ENCODE measurements around the gene TTF2. TPM values are rescaled to one million over a fixed set of nuclear protein-coding genes. Genes with fewer than 3 reads are reported as not detected.

The TTF2 gene
- polyA plus RNA-seq, 1 donor from 2014 or later: 2.6 TPM

DNA sequence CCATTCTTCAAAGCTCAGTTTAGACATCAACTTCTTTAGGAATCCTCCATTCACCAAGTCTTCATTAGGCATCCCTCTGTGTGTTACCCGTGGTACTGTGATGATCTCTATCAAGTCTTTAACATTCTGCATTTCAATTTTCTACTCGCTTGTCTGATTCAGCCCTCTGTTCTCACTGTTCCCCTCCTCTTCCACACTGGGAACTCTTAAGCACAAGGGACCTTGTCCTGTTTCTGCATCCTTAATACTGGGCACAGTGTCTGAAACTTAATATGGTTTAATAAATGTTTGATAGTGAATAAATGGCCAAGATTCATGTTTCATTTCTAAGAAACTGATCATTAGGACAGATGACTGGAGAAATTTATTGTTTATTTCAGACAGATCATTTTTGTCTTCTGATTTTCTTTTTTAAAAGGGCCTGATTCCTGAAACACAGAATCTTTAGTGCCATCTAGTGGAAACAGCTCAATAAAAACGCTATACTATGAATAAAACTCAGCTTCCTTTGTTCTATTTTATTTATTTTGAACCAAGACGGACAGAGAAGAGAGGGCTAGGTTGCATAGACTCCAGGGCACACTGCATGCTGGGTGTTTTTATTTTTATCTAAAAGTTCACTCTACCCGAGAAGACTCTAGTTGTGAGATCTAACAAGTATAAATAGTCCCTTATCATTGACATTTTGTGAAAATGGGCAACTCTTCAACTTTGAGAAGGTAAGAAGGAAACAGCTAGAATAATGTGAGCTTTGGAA lies 68.4 kb downstream of the TTF2 start:
- Histone ChIP-seq H3K79me2 (replicated peaks; ENCODE audit: insufficient read depth, low read length) (no peaks in the 10 kb centered on the region), H3K27ac (ENCODE audit: low read length) (peak overlapping the region; percentile 20), H3K9me3 (ENCODE audit: low read length) (no peaks in the 10 kb centered on the region), H2AFZ (ENCODE audit: low read depth, low read length) (peak overlapping the region; percentile 67), H3K27me3 (ENCODE audit: insufficient read depth, low read depth, low read length) (no peaks in the 10 kb centered on the region), H4K20me1 (ENCODE audit: insufficient read depth) (no peaks in the 10 kb centered on the region), H3K36me3 (ENCODE audit: insufficient read depth, low read length) (no peaks in the 10 kb centered on the region), H3K9me2 (ENCODE audit: insufficient read depth, low read length) (no peaks in the 10 kb centered on the region), H3F3A (ENCODE audit: insufficient read depth, low read length, poor library complexity, severe bottlenecking) (no peaks in the 10 kb centered on the region), H3K4me2 (ENCODE audit: low read length) (no peak overlapping the region), H3K9ac (ENCODE audit: low read length) (no peak overlapping the region), H3K4me3 (ENCODE audit: low read length) (no peak overlapping the region)
- TF ChIP-seq SMC3 (conservative IDR thresholded peaks at IDR 0.05; ENCODE audit: poor library complexity) (peak; percentile 79), RAD21 (conservative IDR thresholded peaks at IDR 0.05) (peak; percentile 76)
- TF ChIP-seq, protein P1, sequence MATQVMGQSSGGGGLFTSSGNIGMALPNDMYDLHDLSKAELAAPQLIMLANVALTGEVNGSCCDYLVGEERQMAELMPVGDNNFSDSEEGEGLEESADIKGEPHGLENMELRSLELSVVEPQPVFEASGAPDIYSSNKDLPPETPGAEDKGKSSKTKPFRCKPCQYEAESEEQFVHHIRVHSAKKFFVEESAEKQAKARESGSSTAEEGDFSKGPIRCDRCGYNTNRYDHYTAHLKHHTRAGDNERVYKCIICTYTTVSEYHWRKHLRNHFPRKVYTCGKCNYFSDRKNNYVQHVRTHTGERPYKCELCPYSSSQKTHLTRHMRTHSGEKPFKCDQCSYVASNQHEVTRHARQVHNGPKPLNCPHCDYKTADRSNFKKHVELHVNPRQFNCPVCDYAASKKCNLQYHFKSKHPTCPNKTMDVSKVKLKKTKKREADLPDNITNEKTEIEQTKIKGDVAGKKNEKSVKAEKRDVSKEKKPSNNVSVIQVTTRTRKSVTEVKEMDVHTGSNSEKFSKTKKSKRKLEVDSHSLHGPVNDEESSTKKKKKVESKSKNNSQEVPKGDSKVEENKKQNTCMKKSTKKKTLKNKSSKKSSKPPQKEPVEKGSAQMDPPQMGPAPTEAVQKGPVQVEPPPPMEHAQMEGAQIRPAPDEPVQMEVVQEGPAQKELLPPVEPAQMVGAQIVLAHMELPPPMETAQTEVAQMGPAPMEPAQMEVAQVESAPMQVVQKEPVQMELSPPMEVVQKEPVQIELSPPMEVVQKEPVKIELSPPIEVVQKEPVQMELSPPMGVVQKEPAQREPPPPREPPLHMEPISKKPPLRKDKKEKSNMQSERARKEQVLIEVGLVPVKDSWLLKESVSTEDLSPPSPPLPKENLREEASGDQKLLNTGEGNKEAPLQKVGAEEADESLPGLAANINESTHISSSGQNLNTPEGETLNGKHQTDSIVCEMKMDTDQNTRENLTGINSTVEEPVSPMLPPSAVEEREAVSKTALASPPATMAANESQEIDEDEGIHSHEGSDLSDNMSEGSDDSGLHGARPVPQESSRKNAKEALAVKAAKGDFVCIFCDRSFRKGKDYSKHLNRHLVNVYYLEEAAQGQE (IDR thresholded peaks at IDR 0.05; ENCODE audit: borderline replicate concordance): no peak
- TF ChIP-seq, protein P2, sequence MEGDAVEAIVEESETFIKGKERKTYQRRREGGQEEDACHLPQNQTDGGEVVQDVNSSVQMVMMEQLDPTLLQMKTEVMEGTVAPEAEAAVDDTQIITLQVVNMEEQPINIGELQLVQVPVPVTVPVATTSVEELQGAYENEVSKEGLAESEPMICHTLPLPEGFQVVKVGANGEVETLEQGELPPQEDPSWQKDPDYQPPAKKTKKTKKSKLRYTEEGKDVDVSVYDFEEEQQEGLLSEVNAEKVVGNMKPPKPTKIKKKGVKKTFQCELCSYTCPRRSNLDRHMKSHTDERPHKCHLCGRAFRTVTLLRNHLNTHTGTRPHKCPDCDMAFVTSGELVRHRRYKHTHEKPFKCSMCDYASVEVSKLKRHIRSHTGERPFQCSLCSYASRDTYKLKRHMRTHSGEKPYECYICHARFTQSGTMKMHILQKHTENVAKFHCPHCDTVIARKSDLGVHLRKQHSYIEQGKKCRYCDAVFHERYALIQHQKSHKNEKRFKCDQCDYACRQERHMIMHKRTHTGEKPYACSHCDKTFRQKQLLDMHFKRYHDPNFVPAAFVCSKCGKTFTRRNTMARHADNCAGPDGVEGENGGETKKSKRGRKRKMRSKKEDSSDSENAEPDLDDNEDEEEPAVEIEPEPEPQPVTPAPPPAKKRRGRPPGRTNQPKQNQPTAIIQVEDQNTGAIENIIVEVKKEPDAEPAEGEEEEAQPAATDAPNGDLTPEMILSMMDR (IDR thresholded peaks at IDR 0.05; ENCODE audit: poor library complexity, severe bottlenecking): peak; percentile 79

DNA sequence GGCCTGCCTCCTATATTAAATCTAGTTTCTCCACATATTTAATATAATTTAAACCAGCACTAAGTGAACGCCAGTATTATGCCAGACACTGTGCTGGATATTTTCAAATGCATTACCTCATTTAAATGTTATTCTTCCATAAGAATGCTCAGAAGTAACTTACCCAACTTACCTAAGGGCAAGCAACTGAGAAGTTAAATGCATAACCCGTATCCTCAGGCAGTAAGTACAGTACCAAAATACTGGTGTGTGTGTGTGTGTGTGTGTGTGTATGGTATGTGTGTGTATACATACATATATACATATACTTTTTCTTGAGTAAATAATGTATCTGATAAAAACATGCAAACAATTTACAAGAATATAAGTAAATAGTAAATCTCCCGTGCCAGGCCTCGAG lies 70.4 kb downstream of the TTF2 start:
- no peaks in the 10 kb centered on the region for H3K27me3 ChIP-seq (ENCODE audit: insufficient read depth, low read depth, low read length)
- H3K9ac ChIP-seq (ENCODE audit: low read length): no peak overlapping the region
- H3K36me3 ChIP-seq (ENCODE audit: insufficient read depth, low read length): no peaks in the 10 kb centered on the region
- no peaks in the 10 kb centered on the region for H3F3A ChIP-seq (ENCODE audit: insufficient read depth, low read length, poor library complexity, severe bottlenecking)
- no peak overlapping the region for H3K4me2 ChIP-seq (ENCODE audit: low read length)
- H3K9me2 ChIP-seq (ENCODE audit: insufficient read depth, low read length): no peaks in the 10 kb centered on the region
- H3K4me3 ChIP-seq (ENCODE audit: low read length): no peak overlapping the region
- H3K9me3 ChIP-seq (ENCODE audit: low read length): no peaks in the 10 kb centered on the region
- H4K20me1 ChIP-seq (ENCODE audit: insufficient read depth): no peaks in the 10 kb centered on the region
- no peak overlapping the region for H2AFZ ChIP-seq (ENCODE audit: low read depth, low read length)
- no peak overlapping the region for H3K27ac ChIP-seq (ENCODE audit: low read length)
- TF ChIP-seq, protein P1 (IDR thresholded peaks at IDR 0.05; ENCODE audit: borderline replicate concordance): no peak
- TF ChIP-seq, protein P2 (IDR thresholded peaks at IDR 0.05; ENCODE audit: poor library complexity, severe bottlenecking): no peak
- no peak for TF ChIP-seq EP300 (conservative IDR thresholded peaks at IDR 0.05; ENCODE audit: poor library complexity, severe bottlenecking)
- TF ChIP-seq EZH2 (IDR thresholded peaks at IDR 0.05; ENCODE audit: borderline replicate concordance, insufficient read depth, low read length, poor library complexity, severe bottlenecking): no peak
- TF ChIP-seq POLR2AphosphoS5 (IDR thresholded peaks at IDR 0.05): no peak
- no peak for TF ChIP-seq MXI1 (conservative IDR thresholded peaks at IDR 0.05; ENCODE audit: poor library complexity, severe bottlenecking)
- no peak for TF ChIP-seq RAD21 (conservative IDR thresholded peaks at IDR 0.05)
- TF ChIP-seq TAF1 (IDR thresholded peaks at IDR 0.05; ENCODE audit: low read depth): no peak
- no peak for TF ChIP-seq SMC3 (conservative IDR thresholded peaks at IDR 0.05; ENCODE audit: poor library complexity)
- H3K79me2 ChIP-seq (replicated peaks; ENCODE audit: insufficient read depth, low read length): no peaks in the 10 kb centered on the region

All from neural cell (in vitro differentiated cells).